Suprapubic skin (tissue), 3 donors: ENCODE measurements around the gene ZBTB7B.

Source experiments
- CTCF ChIP-seq, 2 donors: fragments of 200-600 bp in 1 of 2; fragments of 450-650 bp in 1 of 2; sonication (generic) in 1 of 2; IDR thresholded peaks; one replicate each; pipeline ENCODE4 v1.5.1; 2016 to 2019; ENCODE audit warnings: antibody characterized with exemption in 2 of 2, mild to moderate bottlenecking in 1 of 2, moderate library complexity in 1 of 2
- EP300 ChIP-seq: sonication (generic); formaldehyde crosslinking; IDR thresholded peaks from one replicate; pipeline ENCODE4 v1.6.1; 2017; ENCODE audit warnings: antibody characterized with exemption

GRCh38 chr1:155008015-155008941 lies 5.7 kb downstream of the ZBTB7B start:
- TF ChIP-seq CTCF (IDR thresholded peaks at IDR 0.05) (no peak), EP300 (no peak)
